ENCODE measurements around the gene GID8.

Gene GID8

GRCh38 chr20:62991196-62991807 lies 53.4 kb downstream of the GID8 start:
- no peak for DNase-seq

- DNase-seq: no peak
Measured at GRCh38 chr20:62991863-62992262, 53.9 kb downstream of the GID8 start.

DNA sequence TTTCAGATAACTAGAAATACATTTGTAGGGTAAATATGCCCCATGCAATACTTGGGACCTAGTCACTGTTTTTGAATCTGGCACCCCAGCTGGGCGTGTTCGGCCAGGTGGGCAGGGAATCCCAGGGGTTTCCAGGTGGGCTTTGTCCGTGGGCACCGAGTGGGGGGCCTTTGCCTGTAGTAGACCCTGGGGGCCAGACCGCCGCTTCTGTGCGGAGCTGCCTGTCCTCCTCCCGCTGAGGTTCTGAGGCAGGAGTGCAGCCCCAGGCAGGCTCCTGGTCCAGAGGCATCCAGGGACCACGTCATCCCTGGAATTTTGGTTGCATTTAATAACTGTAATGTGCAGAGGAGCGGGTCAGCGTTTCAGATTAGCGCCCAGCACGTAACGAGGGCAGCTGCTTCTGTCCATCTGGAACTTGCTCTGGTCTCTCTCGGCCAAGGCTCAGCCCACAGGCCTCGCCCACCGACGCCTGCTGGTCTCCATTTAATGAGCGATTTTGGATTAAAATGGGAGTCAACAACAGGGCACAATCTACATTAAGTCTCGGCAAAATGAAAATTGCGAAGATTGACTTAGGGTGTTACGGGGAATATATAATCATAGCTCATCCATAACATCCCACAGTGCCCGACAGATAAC lies 56.0 kb downstream of the GID8 start:
- no peak for DNase-seq

DNA sequence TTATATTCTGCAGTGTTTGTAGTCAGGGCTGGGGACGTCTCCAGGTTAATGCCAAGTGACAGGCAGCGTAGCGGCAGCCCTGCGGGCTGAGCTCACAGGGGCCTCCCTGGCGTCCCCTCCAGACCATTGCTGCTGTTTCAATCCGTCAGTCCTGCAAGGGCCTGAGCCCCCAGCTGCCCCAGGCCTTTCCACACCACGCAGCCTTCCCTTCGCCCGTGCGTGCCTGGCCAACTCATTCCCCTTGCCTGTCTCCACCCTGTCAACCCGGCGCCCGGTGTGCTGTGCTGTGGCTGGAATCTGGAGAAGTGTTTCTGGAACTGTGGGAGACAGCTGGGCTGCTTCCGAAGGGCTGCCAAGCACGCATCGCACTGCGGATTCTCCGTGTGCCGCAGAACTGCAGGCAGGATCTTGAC lies 56.9 kb downstream of the GID8 start:
- no peak for DNase-seq

- DNase-seq: no peak
Measured at GRCh38 chr20:62995481-62995880, 57.5 kb downstream of the GID8 start.

DNA sequence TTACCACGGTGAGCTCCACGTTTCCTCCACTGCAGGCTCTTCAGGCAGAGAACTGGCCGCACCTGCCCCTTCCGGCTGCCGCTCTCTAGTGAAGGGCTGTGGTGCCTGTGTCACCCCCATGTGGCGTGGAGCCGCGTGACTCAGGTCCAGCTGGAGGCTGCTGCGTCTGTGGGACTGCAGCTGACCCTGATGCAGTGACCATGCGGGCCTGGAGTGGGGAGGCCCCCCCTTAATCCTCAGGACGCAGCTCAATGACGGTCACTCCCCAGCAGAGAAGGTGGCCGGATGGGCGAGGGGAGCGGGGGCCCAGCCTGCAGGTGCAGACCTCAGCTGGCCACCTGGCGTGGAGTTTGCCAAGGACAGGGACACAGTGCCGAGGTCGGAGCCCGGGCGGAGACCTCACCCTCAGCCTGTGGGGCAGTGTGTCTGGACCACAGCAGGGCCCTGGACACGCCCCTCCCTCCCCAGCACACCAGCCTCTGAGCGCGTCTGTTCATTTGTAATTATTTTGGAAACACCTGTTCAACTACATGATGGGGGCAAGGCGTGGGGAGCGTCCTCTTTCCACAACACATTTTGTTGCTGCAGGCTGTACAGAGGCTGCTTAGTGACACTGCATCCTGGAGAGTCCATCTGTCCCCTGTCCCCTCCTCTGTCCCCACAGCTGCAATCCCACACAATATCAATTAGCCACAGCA lies 58.1 kb downstream of the GID8 start:
- DNase-seq: no peak

DNA sequence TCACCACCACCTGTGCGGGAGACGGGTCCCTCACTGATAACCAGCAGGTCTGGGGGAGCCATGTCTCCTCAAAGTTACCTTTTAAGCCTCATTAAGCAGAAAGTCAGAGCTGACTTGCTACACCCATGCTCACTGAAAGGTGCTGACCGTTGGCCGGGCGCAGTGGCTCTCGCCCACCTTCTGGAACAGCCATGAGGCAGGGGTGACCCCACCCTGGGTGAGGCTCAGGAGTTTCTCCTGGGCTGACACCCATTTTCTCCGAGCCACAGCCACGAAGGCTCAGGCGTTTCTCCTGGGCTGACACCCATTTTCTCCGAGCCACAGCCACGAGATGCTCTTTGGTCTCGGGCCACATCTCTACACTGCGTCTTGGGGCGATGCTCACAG lies 58.6 kb downstream of the GID8 start:
- DNase-seq: no peak

GRCh38 chr20:62997417-62998035 lies 59.6 kb downstream of the GID8 start:
- DNase-seq: no peak

Measured in CD4-positive, alpha-beta T cell treated with Interleukin-12 subunit alpha and Interleukin-12 subunit beta, for 1 hour (primary cell).